ENCODE results near the gene DHX40. TPM values are rescaled to one million over a fixed set of nuclear protein-coding genes. Genes with fewer than 3 reads are reported as not detected.

Gene DHX40
- total RNA-seq, 4 donors from 2014 or later = 32.4 to 48.0 (median 44.3) TPM

DNA sequence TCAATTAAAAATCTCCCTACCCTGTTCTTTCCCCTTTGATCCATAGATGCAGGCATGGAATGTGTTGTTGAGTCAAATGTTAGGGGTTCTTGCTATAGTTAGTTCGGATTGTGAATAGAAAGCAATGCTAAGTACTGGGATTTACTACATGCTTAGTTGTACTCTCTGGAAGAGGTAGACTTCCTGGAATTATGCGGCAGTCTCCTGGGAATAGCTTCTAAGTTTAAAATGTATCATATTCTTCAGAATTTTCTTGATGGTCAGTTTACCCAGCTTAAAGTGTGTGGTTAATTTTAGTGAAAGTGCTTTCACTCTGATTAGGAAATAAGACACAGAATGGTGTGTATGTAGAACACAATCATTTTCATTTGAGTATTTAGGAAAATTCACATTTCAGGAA is 57.7 kb downstream of the DHX40 start:
- no peak for DNase-seq (ENCODE audit: extremely low spot score)
- TF ChIP-seq POLR2AphosphoS5 (IDR thresholded peaks at IDR 0.05) = no peak
- no peak for TF ChIP-seq POLR2A (IDR thresholded peaks at IDR 0.05; ENCODE audit: low read depth)
- no peak for TF ChIP-seq EP300 (IDR thresholded peaks at IDR 0.05)
- Histone ChIP-seq H3K4me3 (no peak overlapping the region), H3K27me3 (no peaks in the 10 kb centered on the region), H3K9me3 (no peaks in the 10 kb centered on the region), H3K27ac (replicated peaks in 1 of 4) (peak overlapping the region in 2 of 4 donors; percentile 17 to 99), H3K4me1 (peaks cover 57 to 77% (median 76%) of the 10 kb centered on the region in 4 donors), H3K36me3 (no peaks in the 10 kb centered on the region)
- intact Hi-C loops (cut with DNase I) = no loop called here
- WGBS = 45% methylated on average over 2 of the region's 2 CpGs

DNA sequence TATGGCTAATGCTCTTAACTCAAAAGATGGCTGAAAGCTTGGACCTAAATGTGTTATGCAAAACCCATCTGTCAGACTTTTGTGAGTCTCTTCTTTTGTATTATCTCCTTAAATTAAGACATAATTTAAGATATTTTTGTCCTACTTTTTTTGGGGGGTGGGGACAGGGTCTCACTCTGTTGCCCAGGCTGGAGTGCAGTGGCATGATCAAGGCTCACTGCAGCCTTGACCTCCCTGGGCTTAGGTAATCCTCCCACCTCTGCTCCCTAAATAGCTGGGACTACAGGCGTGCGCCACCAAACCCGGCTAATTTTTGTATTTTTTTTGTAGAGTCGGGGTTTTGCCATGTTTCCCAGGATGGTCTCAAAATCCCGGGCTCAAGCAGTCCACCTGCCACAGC is 61.3 kb downstream of the DHX40 start:
- Histone ChIP-seq H3K27me3 (no peaks in the 10 kb centered on the region), H3K27ac (replicated peaks in 1 of 4) (peak overlapping the region in 3 of 4 donors; percentile 23 to 48 (median 46)), H3K9me3 (no peaks in the 10 kb centered on the region), H3K4me1 (peaks cover 61 to 100% (median 97%) of the 10 kb centered on the region in 4 donors), H3K36me3 (no peaks in the 10 kb centered on the region), H3K4me3 (no peak overlapping the region)
- intact Hi-C loops (cut with DNase I) = no loop called here
- TF ChIP-seq POLR2AphosphoS5 (IDR thresholded peaks at IDR 0.05) (no peak), EP300 (IDR thresholded peaks at IDR 0.05) (no peak), POLR2A (IDR thresholded peaks at IDR 0.05; ENCODE audit: low read depth) (no peak)
- TF ChIP-seq, protein P1, sequence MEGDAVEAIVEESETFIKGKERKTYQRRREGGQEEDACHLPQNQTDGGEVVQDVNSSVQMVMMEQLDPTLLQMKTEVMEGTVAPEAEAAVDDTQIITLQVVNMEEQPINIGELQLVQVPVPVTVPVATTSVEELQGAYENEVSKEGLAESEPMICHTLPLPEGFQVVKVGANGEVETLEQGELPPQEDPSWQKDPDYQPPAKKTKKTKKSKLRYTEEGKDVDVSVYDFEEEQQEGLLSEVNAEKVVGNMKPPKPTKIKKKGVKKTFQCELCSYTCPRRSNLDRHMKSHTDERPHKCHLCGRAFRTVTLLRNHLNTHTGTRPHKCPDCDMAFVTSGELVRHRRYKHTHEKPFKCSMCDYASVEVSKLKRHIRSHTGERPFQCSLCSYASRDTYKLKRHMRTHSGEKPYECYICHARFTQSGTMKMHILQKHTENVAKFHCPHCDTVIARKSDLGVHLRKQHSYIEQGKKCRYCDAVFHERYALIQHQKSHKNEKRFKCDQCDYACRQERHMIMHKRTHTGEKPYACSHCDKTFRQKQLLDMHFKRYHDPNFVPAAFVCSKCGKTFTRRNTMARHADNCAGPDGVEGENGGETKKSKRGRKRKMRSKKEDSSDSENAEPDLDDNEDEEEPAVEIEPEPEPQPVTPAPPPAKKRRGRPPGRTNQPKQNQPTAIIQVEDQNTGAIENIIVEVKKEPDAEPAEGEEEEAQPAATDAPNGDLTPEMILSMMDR (IDR thresholded peaks at IDR 0.05) = no peak
- DNase-seq (ENCODE audit: extremely low spot score) = no peak
- WGBS = 91% methylated on average over 5 of the region's 5 CpGs

DNA sequence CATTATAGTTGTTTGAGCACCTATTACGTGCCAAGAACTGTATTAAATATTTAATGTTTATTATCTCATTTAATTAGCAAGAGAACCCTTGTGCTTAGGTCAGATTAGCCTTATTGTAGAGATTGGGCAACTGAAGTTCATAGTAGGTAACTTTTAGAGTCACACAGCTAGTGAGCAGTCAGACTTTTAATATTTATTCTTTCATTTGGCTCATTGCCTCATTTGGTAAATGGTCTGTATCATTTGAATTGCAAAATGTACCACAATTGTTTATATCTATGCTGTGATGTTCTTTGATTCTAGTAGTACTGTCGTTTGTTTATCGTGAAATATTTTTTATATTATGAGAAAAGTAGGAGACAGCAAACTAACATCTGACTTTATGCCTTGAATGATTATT is 61.9 kb downstream of the DHX40 start:
- H3K27ac ChIP-seq (replicated peaks in 1 of 4) = peak overlapping the region; percentile 26 to 48 (median 46)
- 61% methylated on average over 3 of the region's 3 CpGs for WGBS
- intact Hi-C loops (cut with DNase I) = no loop called here
- DNase-seq (ENCODE audit: extremely low spot score) = no peak
- TF ChIP-seq POLR2AphosphoS5 (IDR thresholded peaks at IDR 0.05) (no peak), EP300 (IDR thresholded peaks at IDR 0.05) (no peak), POLR2A (IDR thresholded peaks at IDR 0.05; ENCODE audit: low read depth) (no peak)
- TF ChIP-seq, protein P1 (IDR thresholded peaks at IDR 0.05) = no peak
- H3K9me3 ChIP-seq = no peaks in the 10 kb centered on the region
- no peaks in the 10 kb centered on the region for H3K36me3 ChIP-seq
- H3K4me1 ChIP-seq = peaks cover 57 to 97% (median 95%) of the 10 kb centered on the region in 4 donors
- peak overlapping the region in 1 of 4 donors; percentile 11 for H3K4me3 ChIP-seq
- no peaks in the 10 kb centered on the region for H3K27me3 ChIP-seq

DNA sequence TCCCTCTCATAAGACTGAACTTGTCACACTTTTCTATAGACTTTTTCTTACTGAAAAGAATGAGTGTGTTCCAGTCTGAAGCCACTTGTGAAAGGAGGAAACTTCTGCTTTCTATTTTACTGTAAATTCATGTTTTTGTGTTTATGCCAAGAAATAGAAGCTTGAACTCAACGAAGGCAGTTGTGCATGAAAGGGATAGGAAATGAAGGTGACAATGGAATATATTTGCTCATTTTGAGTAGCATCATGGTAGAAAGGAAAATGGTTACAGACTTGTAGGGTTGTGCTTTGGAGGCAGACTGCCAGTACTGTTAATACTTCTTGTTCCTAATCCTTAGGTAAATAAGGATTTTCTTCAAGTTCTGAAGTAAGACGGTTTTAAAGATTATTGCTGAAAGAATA is 62.4 kb downstream of the DHX40 start:
- intact Hi-C loops (cut with DNase I) = no loop called here
- Histone ChIP-seq H3K4me1 (peaks cover 52 to 97% (median 95%) of the 10 kb centered on the region in 4 donors), H3K4me3 (peak overlapping the region in 1 of 4 donors; percentile 11), H3K27me3 (no peaks in the 10 kb centered on the region), H3K36me3 (no peaks in the 10 kb centered on the region), H3K9me3 (no peaks in the 10 kb centered on the region), H3K27ac (replicated peaks in 1 of 4) (peak overlapping the region in 3 of 4 donors; percentile 26 to 48 (median 46))
- no peak for DNase-seq (ENCODE audit: extremely low spot score)
- 25% methylated on average over 2 of the region's 2 CpGs for WGBS
- TF ChIP-seq, protein P1 (IDR thresholded peaks at IDR 0.05) = no peak
- TF ChIP-seq EP300 (IDR thresholded peaks at IDR 0.05) = no peak

DNA sequence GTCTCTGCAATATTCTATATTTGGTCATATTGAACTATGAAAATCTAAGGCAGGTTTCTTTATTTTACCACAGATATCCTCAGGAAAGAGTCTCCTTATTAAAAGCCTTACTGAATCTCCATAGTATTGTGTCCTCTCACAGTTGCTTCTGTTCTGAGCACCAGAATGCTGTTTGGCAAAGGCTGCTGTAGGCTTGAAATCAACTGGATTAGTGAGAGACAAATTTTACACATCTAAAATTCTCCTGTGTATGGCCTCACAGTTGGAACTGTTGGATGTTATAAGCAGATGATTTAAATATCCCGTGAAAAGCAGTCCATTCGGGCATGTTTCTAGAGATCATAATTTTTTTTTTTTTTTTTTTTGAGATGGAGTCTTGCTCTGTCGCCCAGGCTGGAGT is 63.8 kb downstream of the DHX40 start:
- Histone ChIP-seq H3K4me1 (peaks cover 52 to 97% (median 94%) of the 10 kb centered on the region in 4 donors), H3K9me3 (no peaks in the 10 kb centered on the region), H3K27me3 (no peaks in the 10 kb centered on the region), H3K36me3 (no peaks in the 10 kb centered on the region), H3K4me3 (no peak overlapping the region), H3K27ac (replicated peaks in 1 of 4) (peak overlapping the region in 2 of 4 donors; percentile 0 to 48)
- DNase-seq (ENCODE audit: extremely low spot score) = no peak
- TF ChIP-seq POLR2AphosphoS5 (IDR thresholded peaks at IDR 0.05) (no peak), EP300 (IDR thresholded peaks at IDR 0.05) (no peak), POLR2A (IDR thresholded peaks at IDR 0.05; ENCODE audit: low read depth) (no peak)
- TF ChIP-seq, protein P1 (IDR thresholded peaks at IDR 0.05) = no peak
- intact Hi-C loops (cut with DNase I) = no loop called here
- WGBS = 58% methylated on average over 3 of the region's 3 CpGs
